HG02763 (cell line): ENCODE results near the gene NPEPL1.
"Not testable (repeated sequence)": the region's sequence is repeated elsewhere in the genome, so short reads cannot be mapped to it uniquely, and the experiment has no call there.

Source experiments
- ATAC-seq: cut with Tn5 transposase; IDR thresholded peaks from one replicate; pipeline ENCODE4 v1.9.1; 2021; ENCODE audit warnings: mild to moderate bottlenecking, moderate library complexity; ENCODE audit not compliant: unreplicated experiment

Gene NPEPL1

DNA sequence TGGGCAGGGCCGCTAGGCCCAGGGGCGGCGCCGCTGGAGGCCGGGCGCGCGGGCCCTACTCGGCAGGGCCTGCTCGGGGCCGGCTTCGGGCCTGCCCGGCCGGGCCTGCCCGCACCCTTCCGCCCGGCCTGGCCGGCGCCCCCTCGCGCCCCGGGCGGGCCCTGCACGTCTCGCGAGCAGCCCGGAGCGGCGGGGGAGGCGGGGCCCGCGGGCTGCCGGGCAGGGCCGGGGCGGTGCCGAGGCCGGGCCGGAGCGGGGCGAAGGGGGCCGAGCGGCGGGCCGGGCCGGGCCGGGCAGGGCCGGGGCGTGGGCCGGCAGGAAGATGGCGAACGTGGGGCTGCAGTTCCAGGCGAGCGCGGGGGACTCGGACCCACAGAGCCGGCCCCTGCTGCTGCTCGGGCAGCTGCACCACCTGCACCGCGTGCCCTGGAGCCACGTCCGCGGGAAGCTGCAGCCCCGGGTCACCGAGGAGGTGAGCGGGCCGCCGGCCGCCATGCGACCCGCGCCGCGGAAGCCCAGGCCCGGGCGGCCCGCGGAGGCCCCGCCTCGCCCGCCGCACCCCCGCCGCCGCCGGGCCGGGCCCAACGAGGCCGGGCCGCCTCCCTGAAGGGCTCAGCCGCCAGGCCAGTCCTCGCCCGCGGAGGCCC is at the start of gene NPEPL1:
TSS of gene NPEPL1 (plus strand) at position 222 of the 647 bp plus-strand sequence. CDS start at position 323, 101 bp downstream.
- peak; percentile 86 for ATAC-seq

DNA sequence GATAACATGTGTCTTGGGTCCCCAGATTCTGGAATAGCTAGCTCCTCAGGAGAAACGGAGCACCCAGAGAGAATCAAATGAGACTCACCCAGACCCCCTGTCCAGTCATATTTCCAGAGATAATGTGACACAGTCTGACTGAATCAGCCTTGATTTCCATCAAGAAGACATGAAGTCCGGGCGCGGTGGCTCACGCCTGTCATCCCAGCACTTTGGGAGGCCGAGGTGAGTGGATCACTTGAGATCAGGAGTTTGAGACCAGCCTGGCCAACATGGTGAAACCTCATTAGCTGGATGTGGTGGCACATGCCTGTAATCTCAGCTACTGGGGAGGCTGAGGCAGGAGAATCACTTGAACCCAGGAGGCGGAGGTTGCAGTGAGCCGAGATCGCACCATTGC is 49.7 kb upstream of the NPEPL1 start:
- ATAC-seq: not testable (repeated sequence)

- ATAC-seq: no peak
These were observed 47.1 kb upstream of the NPEPL1 start for GRCh38 chr20:58645412-58645968.

- ATAC-seq: no peak
These were observed 46.3 kb upstream of the NPEPL1 start for GRCh38 chr20:58646257-58646656.

- no peak for ATAC-seq
These were observed 45.9 kb upstream of the NPEPL1 start for GRCh38 chr20:58646703-58647102.

DNA sequence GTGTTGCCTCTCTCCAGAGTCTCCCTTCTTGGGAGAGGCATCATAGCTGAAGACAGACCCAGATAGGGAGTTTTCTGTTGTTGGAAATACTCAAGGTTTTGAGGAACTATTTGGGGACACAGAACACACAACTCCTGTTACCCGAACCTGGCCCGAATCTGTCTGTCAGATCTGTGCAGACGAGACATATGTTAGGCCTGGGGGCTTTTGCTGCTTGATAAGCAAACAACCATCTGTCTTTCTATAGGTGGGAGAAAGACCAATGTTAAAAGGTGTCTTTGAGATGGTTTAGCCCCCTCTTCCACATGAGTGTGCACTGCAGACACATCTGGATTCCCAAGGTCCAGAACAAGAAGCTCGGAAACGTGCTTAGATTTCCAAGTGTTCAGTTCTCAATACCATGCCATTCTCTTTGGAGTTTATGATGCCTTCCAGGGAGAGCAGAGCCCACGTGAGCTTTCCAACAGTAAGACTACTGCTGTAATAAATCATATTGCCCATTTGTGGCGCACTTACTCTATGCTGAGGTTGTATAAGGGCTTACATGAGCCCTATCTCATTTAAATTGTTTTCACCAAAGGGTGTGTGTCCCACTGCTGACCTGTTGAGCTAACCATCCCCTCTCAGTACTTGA is 45.3 kb upstream of the NPEPL1 start:
- no peak for ATAC-seq

GRCh38 chr20:58647796-58648501 is 44.7 kb upstream of the NPEPL1 start:
- no peak for ATAC-seq

- ATAC-seq: not testable (repeated sequence)
These were observed 44.1 kb upstream of the NPEPL1 start for GRCh38 chr20:58648502-58648825.

GRCh38 chr20:58649288-58650180 is 43.1 kb upstream of the NPEPL1 start:
- no peak for ATAC-seq

GRCh38 chr20:58650181-58650775 is 42.3 kb upstream of the NPEPL1 start:
- peak; percentile 22 for ATAC-seq

DNA sequence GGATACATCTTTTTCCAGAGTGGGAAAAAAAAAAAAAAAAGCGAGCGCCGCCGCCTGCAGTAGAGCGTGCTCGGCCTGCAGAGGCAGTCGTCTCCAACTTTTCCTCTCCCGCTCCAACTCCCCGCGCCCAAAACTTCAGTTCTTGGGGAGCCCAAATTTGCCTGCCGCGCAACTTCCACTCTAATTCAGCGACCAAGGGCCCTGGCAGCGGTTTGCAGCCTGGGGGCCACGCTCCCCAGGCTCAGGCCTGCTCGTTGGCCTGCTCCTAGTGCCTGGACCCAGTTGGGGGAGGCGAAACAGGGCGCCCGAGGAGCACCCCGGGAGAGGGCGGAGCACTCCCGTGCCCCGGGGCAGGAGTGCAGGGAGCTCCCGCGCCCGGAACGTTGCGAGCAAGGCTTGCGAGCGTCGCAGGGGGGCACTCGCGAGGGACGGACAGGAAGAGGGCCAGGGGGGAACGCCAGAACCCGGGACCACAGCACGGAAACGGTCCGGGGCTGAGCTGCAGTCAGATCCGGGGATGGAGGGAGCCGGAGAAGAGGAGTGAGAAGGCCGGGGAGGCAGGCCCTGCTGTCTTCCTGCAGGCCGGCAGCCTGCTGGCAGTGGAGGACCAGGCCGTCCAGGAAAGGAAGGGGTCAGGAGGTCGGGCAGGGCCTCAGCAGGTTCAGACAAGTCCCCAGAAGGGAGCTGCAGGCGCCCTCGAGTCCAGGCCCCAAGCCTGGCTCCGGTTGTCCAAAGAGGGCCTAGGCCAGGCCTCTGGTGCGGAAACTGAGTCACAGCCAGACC is 41.6 kb upstream of the NPEPL1 start, which contains the start of gene STX16:
TSS of gene STX16 (plus strand) at position 508 of the 783 bp plus-strand sequence. CDS start 724 bp downstream, outside the sequence.
- ATAC-seq: peak; percentile 68

DNA sequence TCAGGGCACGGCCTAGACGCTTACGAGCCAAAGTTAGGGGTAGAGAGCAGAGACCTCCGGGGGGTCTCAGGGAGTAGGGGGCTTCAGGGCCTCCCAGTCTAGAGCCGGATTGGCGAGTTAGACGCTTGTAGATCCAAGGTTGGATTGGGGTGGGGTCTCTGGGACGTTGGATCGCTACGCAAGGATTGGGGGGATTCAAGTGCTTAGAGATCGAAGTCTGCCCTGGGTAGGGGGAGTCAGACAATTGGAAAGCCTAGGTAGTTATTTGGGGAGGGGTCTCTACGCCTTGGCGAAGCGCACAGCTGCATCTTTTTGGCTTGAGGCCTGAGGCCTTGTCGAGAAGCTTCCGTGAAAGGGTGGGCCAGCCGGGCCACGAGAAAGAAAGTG is 41.0 kb upstream of the NPEPL1 start:
- no peak for ATAC-seq

GRCh38 chr20:58651946-58652605 is 40.5 kb upstream of the NPEPL1 start:
- peak; percentile 46 for ATAC-seq

GRCh38 chr20:58652606-58653294 is 39.9 kb upstream of the NPEPL1 start:
- peak; percentile 7 for ATAC-seq

DNA sequence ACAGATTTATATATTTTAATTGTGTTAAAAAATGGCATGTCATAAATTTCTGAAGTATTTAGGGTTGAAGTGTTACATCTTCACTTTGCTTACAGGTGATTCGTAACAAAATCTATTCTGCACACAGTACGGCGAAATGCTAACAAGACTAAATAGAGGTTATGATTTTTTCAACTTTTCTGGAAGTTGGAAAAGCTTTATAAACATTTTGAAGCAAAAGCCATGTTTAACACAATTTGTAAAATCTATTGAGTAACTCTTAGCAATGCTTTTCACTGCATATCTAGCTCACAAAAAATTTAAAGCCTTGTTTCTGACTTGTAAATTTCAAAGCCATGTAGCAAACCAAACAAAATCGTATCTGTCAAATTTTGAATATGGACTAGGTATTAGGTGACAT is 38.3 kb upstream of the NPEPL1 start:
- no peak for ATAC-seq

DNA sequence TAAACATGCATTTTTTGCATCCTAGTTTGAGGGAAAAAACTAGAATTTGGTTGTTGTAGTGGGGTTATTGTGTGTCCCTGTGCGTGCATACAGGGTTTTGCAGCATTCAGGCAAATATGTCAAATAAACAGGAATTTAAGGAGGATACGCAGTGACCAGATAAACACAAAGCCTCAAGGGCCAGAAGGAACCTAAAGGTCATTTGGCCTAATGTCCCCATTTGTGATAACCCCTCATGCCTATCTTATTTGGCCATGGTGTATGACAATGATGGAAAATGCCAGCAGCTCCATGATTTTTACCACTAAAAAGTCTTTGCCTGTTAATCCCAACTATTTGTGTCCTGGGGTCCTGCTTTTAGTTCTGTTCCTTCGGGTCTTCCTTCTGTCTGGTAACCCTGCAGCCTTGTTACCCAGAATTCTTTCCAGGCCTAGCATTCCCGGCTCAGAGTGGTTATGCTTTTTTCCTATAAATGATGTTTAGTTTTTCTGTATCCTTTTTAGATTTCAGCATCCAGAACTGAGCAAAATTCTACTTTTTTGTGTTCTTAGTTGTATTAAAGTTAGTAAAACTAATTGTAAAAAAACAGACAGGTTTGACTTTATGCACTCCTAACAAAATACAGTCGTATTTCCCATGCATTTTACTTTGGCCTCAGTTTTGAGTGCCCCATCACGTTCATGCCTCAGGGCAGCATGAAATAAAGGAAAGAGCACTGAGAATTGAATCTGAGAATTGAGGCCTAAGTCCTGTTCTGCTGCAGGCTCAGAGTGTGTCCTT is 37.1 kb upstream of the NPEPL1 start:
- no peak for ATAC-seq

GRCh38 chr20:58656831-58657230 is 35.8 kb upstream of the NPEPL1 start:
- ATAC-seq: no peak

- no peak for ATAC-seq
These were observed 35.3 kb upstream of the NPEPL1 start for GRCh38 chr20:58657262-58657661.
